Stimulated activated CD8-positive, alpha-beta memory T cell treated with anti-CD3 and anti-CD28 coated beads, Interleukin-12 subunit alpha, Interleukin-12 subunit beta, amount 100 ng/mL, for 24 hours (primary cell): Measurements from ENCODE around the gene GYG1.

Experiments used
- DNase-seq: peaks from one replicate; pipeline ENCODE4 v3.0.0-alpha.2; 2020; ENCODE audit errors: extremely low read depth

Gene GYG1

GRCh38 chr3:149016669-149017541 lies 25.6 kb downstream of the GYG1 start:
- DNase-seq, result no peak

GRCh38 chr3:149018247-149018646 lies 26.9 kb downstream of the GYG1 start:
- DNase-seq, result no peak

GRCh38 chr3:149019580-149019979 lies 28.2 kb downstream of the GYG1 start:
- no peak for DNase-seq

- no peak for DNase-seq
Measured at GRCh38 chr3:149020196-149020838, 29.0 kb downstream of the GYG1 start.

- DNase-seq, result no peak
Measured at GRCh38 chr3:149020839-149021252, 29.5 kb downstream of the GYG1 start.

GRCh38 chr3:149021830-149022229 lies 30.5 kb downstream of the GYG1 start:
- DNase-seq, result no peak

GRCh38 chr3:149023951-149024350 lies 32.6 kb downstream of the GYG1 start:
- DNase-seq, result no peak

GRCh38 chr3:149026718-149027117 lies 35.4 kb downstream of the GYG1 start:
- no peak for DNase-seq

- DNase-seq, result no peak
Measured at GRCh38 chr3:149031096-149031495, 39.8 kb downstream of the GYG1 start.

GRCh38 chr3:149037684-149038083 lies 46.3 kb downstream of the GYG1 start:
- DNase-seq, result no peak

GRCh38 chr3:149038322-149038721 lies 47.0 kb downstream of the GYG1 start:
- no peak for DNase-seq

- DNase-seq, result no peak
Measured at GRCh38 chr3:149042789-149043386, 51.5 kb downstream of the GYG1 start.

- no peak for DNase-seq
Measured at GRCh38 chr3:149044339-149045083, 53.2 kb downstream of the GYG1 start.

- no peak for DNase-seq
Measured at GRCh38 chr3:149055575-149055974, 64.2 kb downstream of the GYG1 start.

- no peak for DNase-seq
Measured at GRCh38 chr3:149058198-149058597, 66.9 kb downstream of the GYG1 start.

- DNase-seq, result no peak
Measured at GRCh38 chr3:149058602-149059001, 67.3 kb downstream of the GYG1 start.

- no peak for DNase-seq
Measured at GRCh38 chr3:149061776-149062175, 70.4 kb downstream of the GYG1 start.

GRCh38 chr3:149067883-149068282 lies 76.5 kb downstream of the GYG1 start:
- no peak for DNase-seq
